HG02610 (cell line): ENCODE results near the gene TMEM174.
"Not testable (repeated sequence)": the region's sequence is repeated elsewhere in the genome, so short reads cannot be mapped to it uniquely, and the experiment has no call there.

ENCODE experiments used
- ATAC-seq: cut with Tn5 transposase; IDR thresholded peaks from one replicate; pipeline ENCODE4 v1.9.1; 2021; ENCODE audit warnings: mild to moderate bottlenecking, moderate library complexity; ENCODE audit not compliant: unreplicated experiment

Gene TMEM174

GRCh38 chr5:73218552-73219171 is 45.7 kb downstream of the TMEM174 start:
- ATAC-seq = no peak

DNA sequence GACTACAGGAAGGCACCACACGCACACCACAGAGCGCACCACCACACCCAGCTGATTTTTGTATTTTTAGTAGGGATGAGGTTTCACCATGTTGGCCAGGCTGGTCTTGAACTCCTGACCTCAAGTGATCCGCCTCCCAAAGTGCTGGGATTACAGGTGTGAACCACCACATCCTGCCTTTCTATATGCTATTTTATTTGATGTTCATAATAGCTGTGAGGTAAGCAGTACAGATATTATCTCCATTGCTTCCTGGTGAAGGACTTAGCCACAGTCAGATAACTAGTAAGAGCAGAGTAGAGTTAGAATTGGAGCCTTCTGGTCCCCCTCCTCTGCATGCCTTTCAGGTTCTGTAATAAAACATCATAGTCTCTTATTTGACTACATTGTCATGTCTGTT is 46.3 kb downstream of the TMEM174 start:
- not testable (repeated sequence) for ATAC-seq

DNA sequence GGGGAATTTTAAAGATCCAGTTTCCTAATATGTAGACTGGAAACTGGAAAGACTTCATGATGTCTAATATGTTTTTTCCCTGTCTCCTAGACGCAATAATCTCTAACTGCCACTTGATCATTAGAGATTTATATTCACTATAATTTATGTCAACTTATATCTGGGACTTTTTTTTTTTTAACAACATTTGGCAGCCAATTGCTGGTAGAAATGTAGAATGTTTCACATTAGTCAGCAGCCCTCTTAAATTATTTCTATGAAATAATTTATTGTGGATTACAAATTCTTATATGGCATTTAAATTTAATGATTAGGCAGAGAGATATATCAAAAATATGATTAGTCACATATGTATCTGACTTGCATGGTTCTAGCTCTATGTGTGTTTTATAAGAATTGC is 48.2 kb downstream of the TMEM174 start:
- ATAC-seq = no peak

DNA sequence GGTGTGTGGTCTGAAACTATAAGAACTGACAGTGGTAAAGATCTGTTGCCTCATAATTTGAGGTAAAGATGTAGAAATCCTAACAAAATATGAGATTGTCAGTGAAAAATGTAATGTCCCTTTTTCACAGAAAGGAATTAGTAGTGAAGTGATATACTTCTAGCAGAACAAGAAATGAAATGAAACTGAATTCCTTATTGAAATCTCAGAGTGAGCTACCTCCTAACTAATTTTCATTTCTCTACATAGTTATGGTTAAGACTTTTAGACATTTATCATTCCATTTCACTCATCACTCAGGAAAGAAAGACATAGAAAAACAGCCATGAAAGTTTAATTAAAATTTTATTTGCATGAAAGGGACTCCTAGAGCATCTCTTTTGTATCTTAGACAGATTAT is 48.7 kb downstream of the TMEM174 start:
- no peak for ATAC-seq

DNA sequence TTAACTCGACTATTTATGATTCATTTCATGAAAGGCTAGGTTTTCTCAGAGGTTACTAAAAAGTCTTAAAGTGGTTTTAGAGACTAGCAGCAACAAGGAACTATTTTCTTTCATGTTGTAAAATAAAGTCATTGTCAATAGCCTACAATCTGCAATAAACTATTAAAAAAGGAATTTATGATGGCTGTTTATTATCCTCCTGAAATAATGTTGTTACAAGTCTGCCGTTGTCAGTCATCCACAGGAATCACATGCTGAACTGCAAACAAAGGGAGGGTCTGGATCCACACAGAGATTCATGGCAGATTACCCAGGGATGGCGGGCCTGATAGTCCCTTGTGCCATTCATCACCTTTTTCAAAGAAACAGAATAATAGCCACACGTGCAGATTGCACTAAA is 49.2 kb downstream of the TMEM174 start:
- no peak for ATAC-seq
